GM12892 (cell line): Measurements from ENCODE around the gene KLHL40.

Experiments
- POLR2A ChIP-seq: IDR thresholded peaks from 2 replicates; pipeline ENCODE4 v1.6.1; 2011; ENCODE audit warnings: low read depth, low read length, control low read depth
- POLR2AphosphoS5 ChIP-seq: IDR thresholded peaks from 2 replicates; pipeline ENCODE4 v1.6.1; 2011; ENCODE audit warnings: low read depth, low read length, control low read depth
- TAF1 ChIP-seq: IDR thresholded peaks from 2 replicates; pipeline ENCODE4 v1.6.1; 2011; ENCODE audit warnings: low read depth, mild to moderate bottlenecking, control low read depth, low read length, borderline replicate concordance

- TF ChIP-seq POLR2A (no peak), POLR2AphosphoS5 (no peak), TAF1 (no peak)
These were observed 8.2 kb downstream of the KLHL40 start for GRCh38 chr3:42693530-42693930.
